ENCODE measurements around the gene FHIT. TPM values are rescaled to one million over a fixed set of nuclear protein-coding genes. Genes with fewer than 3 reads are reported as not detected.

FHIT gene
- total RNA-seq, 1 donor from 2014 or later = 16.6 TPM

- DNase-seq (ENCODE audit: low spot score) = no peak
- intact Hi-C loops (cut with DNase I) = no loop called here
These were observed 438.8 kb downstream of the FHIT start for GRCh38 chr3:60812502-60812901.

- no peak for DNase-seq (ENCODE audit: low spot score)
- intact Hi-C loops (cut with DNase I) = no loop called here
These were observed 440.4 kb downstream of the FHIT start for GRCh38 chr3:60810881-60811280.

GRCh38 chr3:60809857-60810610 is 441.2 kb downstream of the FHIT start:
- intact Hi-C loops (cut with DNase I) = no loop called here
- no peak for DNase-seq (ENCODE audit: low spot score)

- intact Hi-C loops (cut with DNase I) = no loop called here
- no peak for DNase-seq (ENCODE audit: low spot score)
These were observed 447.8 kb downstream of the FHIT start for GRCh38 chr3:60803216-60804173.

- no peak for DNase-seq (ENCODE audit: low spot score)
- intact Hi-C loops (cut with DNase I) = no loop called here
These were observed 449.9 kb downstream of the FHIT start for GRCh38 chr3:60801307-60801706.

- DNase-seq (ENCODE audit: low spot score) = no peak
- intact Hi-C loops (cut with DNase I) = no loop called here
These were observed 452.8 kb downstream of the FHIT start for GRCh38 chr3:60798456-60798855.

GRCh38 chr3:60792249-60792852 is 458.9 kb downstream of the FHIT start:
- intact Hi-C loops (cut with DNase I) = no loop called here
- DNase-seq (ENCODE audit: low spot score) = no peak

- intact Hi-C loops (cut with DNase I) = loop anchor here (2.0 kb wide), 1 partner anchor 33 kb away; no protein-coding TSS in a partner anchor
- DNase-seq (ENCODE audit: low spot score) = no peak
These were observed 463.1 kb downstream of the FHIT start for GRCh38 chr3:60788185-60788584.

GRCh38 chr3:60781935-60782334 is 469.3 kb downstream of the FHIT start:
- intact Hi-C loops (cut with DNase I) = no loop called here
- DNase-seq (ENCODE audit: low spot score) = no peak

GRCh38 chr3:60779637-60780036 is 471.6 kb downstream of the FHIT start:
- intact Hi-C loops (cut with DNase I) = no loop called here
- no peak for DNase-seq (ENCODE audit: low spot score)

GRCh38 chr3:60775985-60776384 is 475.3 kb downstream of the FHIT start:
- DNase-seq (ENCODE audit: low spot score) = no peak
- intact Hi-C loops (cut with DNase I) = no loop called here

- intact Hi-C loops (cut with DNase I) = no loop called here
- DNase-seq (ENCODE audit: low spot score) = no peak
These were observed 476.6 kb downstream of the FHIT start for GRCh38 chr3:60774617-60775016.

- intact Hi-C loops (cut with DNase I) = no loop called here
- no peak for DNase-seq (ENCODE audit: low spot score)
These were observed 478.7 kb downstream of the FHIT start for GRCh38 chr3:60772584-60772983.

GRCh38 chr3:60771766-60772165 is 479.5 kb downstream of the FHIT start:
- intact Hi-C loops (cut with DNase I) = no loop called here
- DNase-seq (ENCODE audit: low spot score) = no peak

- intact Hi-C loops (cut with DNase I) = no loop called here
- no peak for DNase-seq (ENCODE audit: low spot score)
These were observed 480.7 kb downstream of the FHIT start for GRCh38 chr3:60770532-60770931.

GRCh38 chr3:60767536-60767935 is 483.7 kb downstream of the FHIT start:
- DNase-seq (ENCODE audit: low spot score) = no peak
- intact Hi-C loops (cut with DNase I) = no loop called here

GRCh38 chr3:60765776-60766175 is 485.5 kb downstream of the FHIT start:
- intact Hi-C loops (cut with DNase I) = no loop called here
- no peak for DNase-seq (ENCODE audit: low spot score)

GRCh38 chr3:60764870-60765269 is 486.4 kb downstream of the FHIT start:
- intact Hi-C loops (cut with DNase I) = no loop called here
- DNase-seq (ENCODE audit: low spot score) = no peak

- intact Hi-C loops (cut with DNase I) = no loop called here
- no peak for DNase-seq (ENCODE audit: low spot score)
These were observed 491.1 kb downstream of the FHIT start for GRCh38 chr3:60760145-60760544.

GRCh38 chr3:60759439-60759838 is 491.8 kb downstream of the FHIT start:
- no peak for DNase-seq (ENCODE audit: low spot score)
- intact Hi-C loops (cut with DNase I) = no loop called here
